ENCODE results near the gene G6PC3. TPM values are rescaled to one million over a fixed set of nuclear protein-coding genes. Genes with fewer than 3 reads are reported as not detected.

Gene G6PC3
- total and polyA plus RNA-seq, 2 experiments from 2014 or later: 36.1 to 132 TPM

DNA sequence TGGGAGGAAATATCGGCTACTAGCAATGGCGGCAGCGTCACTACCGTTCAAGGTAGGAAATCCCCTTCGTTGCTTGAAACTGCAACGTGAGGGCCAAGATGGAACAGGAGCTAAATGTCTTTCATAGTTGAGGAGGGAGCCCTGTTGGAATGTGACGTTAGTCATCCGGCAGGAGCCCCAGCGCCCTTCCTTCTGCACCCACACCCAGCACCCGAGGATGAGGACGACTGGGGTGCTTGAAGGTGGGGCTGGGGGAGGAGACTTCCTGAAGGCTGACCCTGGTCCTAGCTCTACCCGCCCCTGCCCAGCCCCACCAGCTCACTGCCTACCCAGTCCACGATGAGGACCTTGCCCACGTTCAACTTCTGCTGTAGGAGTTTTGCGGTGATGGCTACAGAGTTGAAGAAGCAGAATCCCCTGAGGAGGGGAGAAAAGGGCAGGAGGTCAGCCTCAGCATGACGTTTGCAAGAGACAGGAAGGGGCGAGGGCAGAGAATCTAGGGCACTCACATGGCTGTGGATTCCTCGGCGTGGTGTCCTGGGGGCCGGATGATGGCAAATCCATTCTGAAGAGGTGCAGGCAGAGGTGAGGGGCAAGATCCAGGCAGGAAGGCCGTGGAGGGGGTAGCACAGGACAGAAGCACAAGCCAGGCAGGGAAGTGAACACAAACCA, 11.9 kb downstream of the G6PC3 start:
- Histone ChIP-seq H3K4me1 (ENCODE audit: insufficient read depth) (peaks cover 9% of the 10 kb centered on the region), H3K79me2 (no peaks in the 10 kb centered on the region), H4K20me1 (ENCODE audit: insufficient read depth, poor library complexity, severe bottlenecking) (no peaks in the 10 kb centered on the region), H3K9me3 (ENCODE audit: low read depth) (no peaks in the 10 kb centered on the region), H3K4me3 (no peak overlapping the region), H3K27ac (no peak overlapping the region), H2AFZ (no peak overlapping the region), H3K4me2 (no peak overlapping the region), H3K36me3 (replicated peaks; ENCODE audit: insufficient read depth, low read depth) (no peaks in the 10 kb centered on the region), H3K27me3 (no peaks in the 10 kb centered on the region), H3K9me2 (replicated peaks; ENCODE audit: insufficient read depth) (no peaks in the 10 kb centered on the region)
- TF ChIP-seq, protein P1, sequence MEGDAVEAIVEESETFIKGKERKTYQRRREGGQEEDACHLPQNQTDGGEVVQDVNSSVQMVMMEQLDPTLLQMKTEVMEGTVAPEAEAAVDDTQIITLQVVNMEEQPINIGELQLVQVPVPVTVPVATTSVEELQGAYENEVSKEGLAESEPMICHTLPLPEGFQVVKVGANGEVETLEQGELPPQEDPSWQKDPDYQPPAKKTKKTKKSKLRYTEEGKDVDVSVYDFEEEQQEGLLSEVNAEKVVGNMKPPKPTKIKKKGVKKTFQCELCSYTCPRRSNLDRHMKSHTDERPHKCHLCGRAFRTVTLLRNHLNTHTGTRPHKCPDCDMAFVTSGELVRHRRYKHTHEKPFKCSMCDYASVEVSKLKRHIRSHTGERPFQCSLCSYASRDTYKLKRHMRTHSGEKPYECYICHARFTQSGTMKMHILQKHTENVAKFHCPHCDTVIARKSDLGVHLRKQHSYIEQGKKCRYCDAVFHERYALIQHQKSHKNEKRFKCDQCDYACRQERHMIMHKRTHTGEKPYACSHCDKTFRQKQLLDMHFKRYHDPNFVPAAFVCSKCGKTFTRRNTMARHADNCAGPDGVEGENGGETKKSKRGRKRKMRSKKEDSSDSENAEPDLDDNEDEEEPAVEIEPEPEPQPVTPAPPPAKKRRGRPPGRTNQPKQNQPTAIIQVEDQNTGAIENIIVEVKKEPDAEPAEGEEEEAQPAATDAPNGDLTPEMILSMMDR (IDR thresholded peaks at IDR 0.05; ENCODE audit: poor library complexity): no peak
- 92% methylated on average over 21 of the region's 21 CpGs for WGBS (ENCODE audit: low lambda C conversion rate, missing lambda C conversion rate)
- no peak for DNase-seq (ENCODE audit: low spot score)

DNA sequence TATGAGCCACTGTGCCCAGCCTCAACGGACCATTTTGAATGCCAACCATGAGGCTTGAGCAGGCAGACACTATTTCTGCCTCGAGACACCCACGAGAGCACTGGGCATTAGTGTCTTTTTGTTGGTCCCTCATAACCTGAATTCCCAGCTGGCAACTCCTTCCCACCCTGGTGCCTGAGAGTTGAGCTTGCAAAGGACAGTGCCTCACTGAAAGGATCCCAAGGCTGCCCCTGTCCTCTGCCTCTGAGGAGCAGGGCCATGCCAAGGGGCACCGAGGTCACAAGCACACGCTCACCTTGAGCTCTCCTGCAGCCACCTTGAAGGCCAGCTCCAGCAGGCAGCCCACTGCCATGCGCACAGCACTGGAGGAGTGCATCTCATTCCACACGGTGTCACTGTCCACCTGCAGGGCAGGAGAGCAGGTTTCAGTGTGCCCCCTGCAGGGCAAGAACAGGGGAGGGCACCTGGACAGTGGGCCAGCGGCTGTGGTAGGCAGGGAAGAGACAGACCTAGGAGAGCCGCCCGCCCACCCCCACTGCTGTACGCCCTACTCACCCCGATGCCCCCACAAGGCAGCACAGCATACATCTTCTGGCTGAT, 12.8 kb downstream of the G6PC3 start:
- no peaks in the 10 kb centered on the region for H4K20me1 ChIP-seq (ENCODE audit: insufficient read depth, poor library complexity, severe bottlenecking)
- H3K9me3 ChIP-seq (ENCODE audit: low read depth): no peaks in the 10 kb centered on the region
- 91% methylated on average over 9 of the region's 12 CpGs for WGBS (ENCODE audit: low lambda C conversion rate, missing lambda C conversion rate)
- no peak overlapping the region for H3K4me3 ChIP-seq
- H3K4me1 ChIP-seq (ENCODE audit: insufficient read depth): peaks cover 11% of the 10 kb centered on the region
- no peak overlapping the region for H3K4me2 ChIP-seq
- H3K36me3 ChIP-seq (replicated peaks; ENCODE audit: insufficient read depth, low read depth): no peaks in the 10 kb centered on the region
- no peaks in the 10 kb centered on the region for H3K79me2 ChIP-seq
- no peak for TF ChIP-seq EZH2phosphoT487 (IDR thresholded peaks at IDR 0.05; ENCODE audit: low read depth, severe bottlenecking, unreplicated experiment)
- TF ChIP-seq, protein P1 (IDR thresholded peaks at IDR 0.05; ENCODE audit: poor library complexity): peak; percentile 33
- no peaks in the 10 kb centered on the region for H3K9me2 ChIP-seq (replicated peaks; ENCODE audit: insufficient read depth)
- no peak overlapping the region for H2AFZ ChIP-seq
- no peak for DNase-seq (ENCODE audit: low spot score)
- H3K27me3 ChIP-seq: no peaks in the 10 kb centered on the region
- H3K27ac ChIP-seq: no peak overlapping the region

DNA sequence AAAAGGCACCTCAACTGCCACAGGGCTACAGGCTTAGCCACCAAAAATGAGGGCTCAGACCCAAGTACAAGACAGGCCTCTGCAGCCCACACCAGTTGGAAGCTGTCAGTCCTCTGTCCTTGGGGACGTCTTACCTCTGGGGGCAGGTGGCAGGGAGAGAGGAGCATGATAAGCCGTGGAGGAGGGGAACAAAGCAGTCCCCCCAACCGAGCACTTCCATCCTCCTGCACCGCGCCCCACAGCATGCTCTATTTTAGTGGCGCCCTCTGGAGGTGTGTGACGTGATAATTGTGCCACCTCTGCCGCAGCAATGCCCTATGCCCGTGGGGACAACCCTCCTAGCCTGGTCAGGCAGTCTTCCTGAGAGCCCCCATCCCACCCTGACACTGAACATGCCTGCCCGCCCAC, 13.6 kb downstream of the G6PC3 start:
- 81% methylated on average over 10 of the region's 10 CpGs for WGBS (ENCODE audit: low lambda C conversion rate, missing lambda C conversion rate)
- no peaks in the 10 kb centered on the region for H3K9me3 ChIP-seq (ENCODE audit: low read depth)
- no peak overlapping the region for H3K27ac ChIP-seq
- H3K79me2 ChIP-seq: no peaks in the 10 kb centered on the region
- H3K4me3 ChIP-seq: no peak overlapping the region
- H3K4me1 ChIP-seq (ENCODE audit: insufficient read depth): peaks cover 11% of the 10 kb centered on the region
- H3K9me2 ChIP-seq (replicated peaks; ENCODE audit: insufficient read depth): no peaks in the 10 kb centered on the region
- no peaks in the 10 kb centered on the region for H3K27me3 ChIP-seq
- no peak overlapping the region for H2AFZ ChIP-seq
- no peak overlapping the region for H3K4me2 ChIP-seq
- H4K20me1 ChIP-seq (ENCODE audit: insufficient read depth, poor library complexity, severe bottlenecking): no peaks in the 10 kb centered on the region
- TF ChIP-seq EZH2 (IDR thresholded peaks at IDR 0.05; ENCODE audit: borderline replicate concordance) (no peak), EZH2phosphoT487 (IDR thresholded peaks at IDR 0.05; ENCODE audit: low read depth, severe bottlenecking, unreplicated experiment) (no peak)
- TF ChIP-seq, protein P1 (IDR thresholded peaks at IDR 0.05; ENCODE audit: poor library complexity): peak; percentile 27
- no peak for DNase-seq (ENCODE audit: low spot score)
- H3K36me3 ChIP-seq (replicated peaks; ENCODE audit: insufficient read depth, low read depth): no peaks in the 10 kb centered on the region

Data from hepatocyte (in vitro differentiated cells).